ENCODE results near the gene LHFPL3. TPM values are rescaled to one million over a fixed set of nuclear protein-coding genes. Genes with fewer than 3 reads are reported as not detected.

The LHFPL3 gene
- total RNA-seq, 1 donor from 2014 or later, result 0.30 TPM

DNA sequence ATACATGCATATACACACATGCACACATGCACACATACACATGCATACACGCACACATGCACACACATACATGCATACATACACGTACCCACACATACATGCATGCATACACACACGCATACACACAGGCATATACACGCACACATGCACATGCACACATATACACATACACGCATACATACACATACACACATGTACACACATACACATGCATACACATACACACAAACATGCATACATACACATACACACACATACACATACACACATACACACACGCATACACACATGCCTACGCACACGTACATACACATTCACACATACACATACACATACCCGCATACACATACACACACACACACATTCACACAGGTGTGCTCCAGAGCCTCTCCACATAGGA, 604.6 kb downstream of the LHFPL3 start:
- Histone ChIP-seq H2AFZ (replicated peaks) (no peak overlapping the region), H3K9ac (no peak overlapping the region), H3K27ac (no peak overlapping the region), H3K4me1 (peaks cover 5% of the 10 kb centered on the region), H3K4me3 (no peak overlapping the region), H3K9me3 (ENCODE audit: low read depth) (no peaks in the 10 kb centered on the region), H3K36me3 (no peaks in the 10 kb centered on the region), H3K27me3 (no peaks in the 10 kb centered on the region), H3F3A (ENCODE audit: low read depth) (peaks cover 29% of the 10 kb centered on the region), H3K4me2 (no peak overlapping the region), H4K20me1 (ENCODE audit: low read depth) (no peaks in the 10 kb centered on the region), H3K79me2 (ENCODE audit: low read depth) (no peaks in the 10 kb centered on the region)
- peak overlapping the region; percentile 22 for H3K4me3 Mint-ChIP-seq
- TF ChIP-seq, protein P1, sequence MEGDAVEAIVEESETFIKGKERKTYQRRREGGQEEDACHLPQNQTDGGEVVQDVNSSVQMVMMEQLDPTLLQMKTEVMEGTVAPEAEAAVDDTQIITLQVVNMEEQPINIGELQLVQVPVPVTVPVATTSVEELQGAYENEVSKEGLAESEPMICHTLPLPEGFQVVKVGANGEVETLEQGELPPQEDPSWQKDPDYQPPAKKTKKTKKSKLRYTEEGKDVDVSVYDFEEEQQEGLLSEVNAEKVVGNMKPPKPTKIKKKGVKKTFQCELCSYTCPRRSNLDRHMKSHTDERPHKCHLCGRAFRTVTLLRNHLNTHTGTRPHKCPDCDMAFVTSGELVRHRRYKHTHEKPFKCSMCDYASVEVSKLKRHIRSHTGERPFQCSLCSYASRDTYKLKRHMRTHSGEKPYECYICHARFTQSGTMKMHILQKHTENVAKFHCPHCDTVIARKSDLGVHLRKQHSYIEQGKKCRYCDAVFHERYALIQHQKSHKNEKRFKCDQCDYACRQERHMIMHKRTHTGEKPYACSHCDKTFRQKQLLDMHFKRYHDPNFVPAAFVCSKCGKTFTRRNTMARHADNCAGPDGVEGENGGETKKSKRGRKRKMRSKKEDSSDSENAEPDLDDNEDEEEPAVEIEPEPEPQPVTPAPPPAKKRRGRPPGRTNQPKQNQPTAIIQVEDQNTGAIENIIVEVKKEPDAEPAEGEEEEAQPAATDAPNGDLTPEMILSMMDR (IDR thresholded peaks at IDR 0.05), result no peak
- TF ChIP-seq EZH2phosphoT487 (IDR thresholded peaks at IDR 0.05), result no peak
- no peak for TF ChIP-seq EZH2 (IDR thresholded peaks at IDR 0.05)
- peaks cover 12% of the 10 kb centered on the region for H3K27me3 Mint-ChIP-seq (ENCODE audit: insufficient read depth, low read depth)
- no peaks in the 10 kb centered on the region for H3K36me3 Mint-ChIP-seq
- H3K4me1 Mint-ChIP-seq, result peaks cover 72% of the 10 kb centered on the region
- no peak for DNase-seq (ENCODE audit: low spot score)
- H3K9me3 Mint-ChIP-seq, result peaks cover 5% of the 10 kb centered on the region
- H3K27ac Mint-ChIP-seq, result peak overlapping the region; percentile 46

DNA sequence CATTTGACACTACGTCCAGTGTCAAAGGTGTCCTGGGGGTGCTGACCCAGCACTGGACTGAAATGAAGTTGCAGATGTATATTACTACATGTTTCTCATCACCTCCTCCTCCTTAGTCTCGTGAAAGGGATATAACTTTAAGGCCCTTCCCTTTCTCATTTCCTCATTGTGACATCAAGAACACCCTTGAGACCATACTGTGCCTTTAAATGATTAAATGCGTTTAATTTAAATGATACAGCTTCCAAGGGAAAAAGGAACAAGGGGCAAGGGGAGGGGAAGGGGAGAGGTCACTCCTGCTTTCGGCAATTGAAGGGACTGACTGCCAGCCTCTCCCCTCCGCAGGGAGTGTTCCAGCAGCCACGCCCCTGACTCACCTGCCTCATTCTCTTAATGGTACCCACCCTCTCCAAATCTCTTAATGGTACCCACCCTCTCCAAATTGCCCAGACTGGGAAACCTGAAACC, 605.2 kb downstream of the LHFPL3 start:
- peaks cover 12% of the 10 kb centered on the region for H3K27me3 Mint-ChIP-seq (ENCODE audit: insufficient read depth, low read depth)
- H3K4me2 ChIP-seq, result no peak overlapping the region
- no peak overlapping the region for H2AFZ ChIP-seq (replicated peaks)
- H3K4me1 Mint-ChIP-seq, result peaks cover 68% of the 10 kb centered on the region
- peak overlapping the region; percentile 46 for H3K27ac Mint-ChIP-seq
- no peaks in the 10 kb centered on the region for H3K79me2 ChIP-seq (ENCODE audit: low read depth)
- no peaks in the 10 kb centered on the region for H3K36me3 ChIP-seq
- H3F3A ChIP-seq (ENCODE audit: low read depth), result peaks cover 30% of the 10 kb centered on the region
- no peak for TF ChIP-seq EZH2phosphoT487 (IDR thresholded peaks at IDR 0.05)
- TF ChIP-seq EZH2 (IDR thresholded peaks at IDR 0.05), result no peak
- TF ChIP-seq, protein P1 (IDR thresholded peaks at IDR 0.05), result no peak
- peak overlapping the region; percentile 22 for H3K4me3 Mint-ChIP-seq
- peaks cover 5% of the 10 kb centered on the region for H3K9me3 Mint-ChIP-seq
- H3K27ac ChIP-seq, result no peak overlapping the region
- H3K9me3 ChIP-seq (ENCODE audit: low read depth), result no peaks in the 10 kb centered on the region
- no peak for DNase-seq (ENCODE audit: low spot score)
- H3K27me3 ChIP-seq, result no peaks in the 10 kb centered on the region
- peaks cover 5% of the 10 kb centered on the region for H3K4me1 ChIP-seq
- no peak overlapping the region for H3K9ac ChIP-seq
- no peaks in the 10 kb centered on the region for H3K36me3 Mint-ChIP-seq
- no peak overlapping the region for H3K4me3 ChIP-seq
- no peaks in the 10 kb centered on the region for H4K20me1 ChIP-seq (ENCODE audit: low read depth)

DNA sequence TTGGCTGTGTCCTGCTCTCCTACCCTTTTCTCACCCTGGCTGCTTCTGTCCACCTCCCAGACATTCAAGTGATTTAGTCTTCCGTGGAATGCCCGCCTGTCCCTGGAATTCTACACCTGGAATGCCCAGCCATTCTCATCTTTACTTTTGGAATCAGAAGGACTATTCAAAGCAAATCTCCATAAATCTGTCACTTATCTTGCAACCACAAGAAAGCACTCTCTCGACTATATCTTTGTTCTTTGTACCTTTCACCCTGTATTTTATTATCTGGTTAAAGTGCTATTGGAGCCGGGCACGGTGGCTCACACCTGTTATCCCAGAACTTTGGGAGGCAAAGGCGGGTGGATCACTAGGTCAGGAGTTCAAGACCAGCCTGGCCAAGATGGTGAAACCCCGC, 606.3 kb downstream of the LHFPL3 start:
- Mint-ChIP-seq H3K36me3 (no peaks in the 10 kb centered on the region), H3K9me3 (peaks cover 5% of the 10 kb centered on the region)

More for the DNA sequence above, 606.3 kb downstream of the LHFPL3 start:
- H3K4me3 ChIP-seq, result no peak overlapping the region
- no peak for DNase-seq (ENCODE audit: low spot score)
- H3K4me3 Mint-ChIP-seq, result no peak overlapping the region
- H3K27ac ChIP-seq, result no peak overlapping the region
- no peaks in the 10 kb centered on the region for H3K79me2 ChIP-seq (ENCODE audit: low read depth)
- H3K4me1 Mint-ChIP-seq, result peaks cover 71% of the 10 kb centered on the region
- no peaks in the 10 kb centered on the region for H3K27me3 ChIP-seq
- no peak overlapping the region for H2AFZ ChIP-seq (replicated peaks)
- H3K4me2 ChIP-seq, result no peak overlapping the region
- H3K9me3 ChIP-seq (ENCODE audit: low read depth), result no peaks in the 10 kb centered on the region
- peaks cover 16% of the 10 kb centered on the region for H3K27me3 Mint-ChIP-seq (ENCODE audit: insufficient read depth, low read depth)
- H3K27ac Mint-ChIP-seq, result peak overlapping the region; percentile 51
- no peaks in the 10 kb centered on the region for H4K20me1 ChIP-seq (ENCODE audit: low read depth)
- no peak overlapping the region for H3K9ac ChIP-seq
- H3K36me3 ChIP-seq, result no peaks in the 10 kb centered on the region
- peaks cover 40% of the 10 kb centered on the region for H3F3A ChIP-seq (ENCODE audit: low read depth)
- H3K4me1 ChIP-seq, result peaks cover 13% of the 10 kb centered on the region
- TF ChIP-seq EZH2phosphoT487 (IDR thresholded peaks at IDR 0.05), result no peak
- TF ChIP-seq EZH2 (IDR thresholded peaks at IDR 0.05), result no peak
- TF ChIP-seq, protein P1 (IDR thresholded peaks at IDR 0.05), result no peak
